Endometrial microvascular endothelial cells (primary cell): ENCODE measurements around the gene ARMH4. TPM values are rescaled to one million over a fixed set of nuclear protein-coding genes. Genes with fewer than 3 reads are reported as not detected.

ENCODE experiments used
- in situ Hi-C: cut with HindIII; loops from 2 replicates; pipeline ENCODE4 v1.10.0; 2017; ENCODE audit warnings: low sequenced_read_pairs, low pct_unique_long_range_greater_than_20kb; ENCODE audit errors: inconsistent ontology term
- total RNA-seq: library from RNA; depleted of rRNA; stranded (reverse); fragments of >200 nt; gene quantifications from one replicate; pipeline ENCODE4 v1.2.3, GENCODE V29; 2015; ENCODE audit errors: inconsistent ontology term

The ARMH4 gene
- 0.28 TPM for total RNA-seq

GRCh38 chr14:58152014-58152857 is at the start of gene ARMH4:
Gene ARMH4 (minus strand): TSS chr14:58152213. CDS start chr14:58139358, 12,855 bp downstream.
- in situ Hi-C loops = no loop called here

- in situ Hi-C loops = no loop called here
Observed at GRCh38 chr14:58200846-58201245, 48.8 kb upstream of the ARMH4 start.

GRCh38 chr14:58200480-58200841 is 48.4 kb upstream of the ARMH4 start:
- in situ Hi-C loops = no loop called here

GRCh38 chr14:58199726-58200479 is 47.9 kb upstream of the ARMH4 start, which contains the start of gene ACTR10:
Gene ACTR10 (plus strand): TSS chr14:58200149. CDS start chr14:58200218, 69 bp downstream.
- in situ Hi-C loops = no loop called here

- in situ Hi-C loops = no loop called here
Observed at GRCh38 chr14:58198086-58198485, 46.1 kb upstream of the ARMH4 start.

- in situ Hi-C loops = no loop called here
Observed at GRCh38 chr14:58196198-58196597, 44.2 kb upstream of the ARMH4 start.

GRCh38 chr14:58193542-58193941 is 41.5 kb upstream of the ARMH4 start:
- in situ Hi-C loops = no loop called here

- in situ Hi-C loops = no loop called here
Observed at GRCh38 chr14:58191763-58192601, 40.0 kb upstream of the ARMH4 start.

GRCh38 chr14:58189176-58189575 is 37.2 kb upstream of the ARMH4 start:
- in situ Hi-C loops = no loop called here

GRCh38 chr14:58177125-58177524 is 25.1 kb upstream of the ARMH4 start:
- in situ Hi-C loops = no loop called here

GRCh38 chr14:58171090-58171489 is 19.1 kb upstream of the ARMH4 start:
- in situ Hi-C loops = no loop called here

GRCh38 chr14:58167891-58168290 is 15.9 kb upstream of the ARMH4 start:
- in situ Hi-C loops = no loop called here

- in situ Hi-C loops = no loop called here
Observed at GRCh38 chr14:58167057-58167456, 15.0 kb upstream of the ARMH4 start.

GRCh38 chr14:58166005-58166983 is 14.3 kb upstream of the ARMH4 start:
- in situ Hi-C loops = no loop called here

- in situ Hi-C loops = no loop called here
Observed at GRCh38 chr14:58160561-58160960, 8.5 kb upstream of the ARMH4 start.

GRCh38 chr14:58151133-58152013 is 640 bp downstream of the ARMH4 start:
- in situ Hi-C loops = no loop called here

- in situ Hi-C loops = no loop called here
Observed at GRCh38 chr14:58150243-58150805, 1.7 kb downstream of the ARMH4 start.
